HG03139 (cell line): ENCODE data around the gene CFAP410.
"Not testable (repeated sequence)": the region's sequence is repeated elsewhere in the genome, so short reads cannot be mapped to it uniquely, and the experiment has no call there.

Experiments
- ATAC-seq: cut with Tn5 transposase; IDR thresholded peaks from one replicate; pipeline ENCODE4 v1.9.1; 2021; ENCODE audit not compliant: unreplicated experiment

The CFAP410 gene

GRCh38 chr21:44351535-44352252 lies 12.5 kb upstream of the CFAP410 start:
- ATAC-seq: no peak

GRCh38 chr21:44350773-44351481 lies 11.7 kb upstream of the CFAP410 start:
- no peak for ATAC-seq

- ATAC-seq: no peak
Observed at GRCh38 chr21:44349847-44350772, 10.9 kb upstream of the CFAP410 start.

- ATAC-seq: no peak
Observed at GRCh38 chr21:44349416-44349846, 10.2 kb upstream of the CFAP410 start.

- no peak for ATAC-seq
Observed at GRCh38 chr21:44348861-44349260, 9.7 kb upstream of the CFAP410 start.

- no peak for ATAC-seq
Observed at GRCh38 chr21:44347911-44348451, 8.8 kb upstream of the CFAP410 start.

- no peak for ATAC-seq
Observed at GRCh38 chr21:44345495-44345894, 6.3 kb upstream of the CFAP410 start.

- ATAC-seq: no peak
Observed at GRCh38 chr21:44344541-44345183, 5.5 kb upstream of the CFAP410 start.

- ATAC-seq: not testable (repeated sequence)
Observed at GRCh38 chr21:44342981-44343380, 3.8 kb upstream of the CFAP410 start.

GRCh38 chr21:44341726-44342458 lies 2.7 kb upstream of the CFAP410 start:
- not testable (repeated sequence) for ATAC-seq

- ATAC-seq: no peak
Observed at GRCh38 chr21:44337941-44338895, 972 bp downstream of the CFAP410 start.

- no peak for ATAC-seq
Observed at GRCh38 chr21:44337449-44337848, 1.7 kb downstream of the CFAP410 start.

GRCh38 chr21:44335266-44336059 lies 3.7 kb downstream of the CFAP410 start:
- ATAC-seq: no peak

- no peak for ATAC-seq
Observed at GRCh38 chr21:44334329-44335030, 4.7 kb downstream of the CFAP410 start.

GRCh38 chr21:44333509-44334328 lies 5.5 kb downstream of the CFAP410 start:
- no peak for ATAC-seq

- no peak for ATAC-seq
Observed at GRCh38 chr21:44332965-44333364, 6.2 kb downstream of the CFAP410 start.

GRCh38 chr21:44332383-44332782 lies 6.8 kb downstream of the CFAP410 start:
- ATAC-seq: no peak
